H9 (cell line): ENCODE results near the gene FNDC3B. TPM values are rescaled to one million over a fixed set of nuclear protein-coding genes. Genes with fewer than 3 reads are reported as not detected.
A peak's percentile ranks its signal among the peaks of the same experiment; 100 is the strongest.

Experiments used
- DNase-seq: peaks from one replicate; pipeline ENCODE4 v3.0.0-alpha.2; 2017
- H2AFZ ChIP-seq: one replicate; pipeline ENCODE4 v1.6.1; 2013; ENCODE audit warnings: mild to moderate bottlenecking, low read length, control low read depth, moderate library complexity
- H2AK5ac ChIP-seq: 2 replicates; pipeline ENCODE4 v1.6.1; 2013; ENCODE audit warnings: low read length, control low read depth, mixed read lengths; ENCODE audit not compliant: insufficient read length
- H2BK120ac ChIP-seq: one replicate; pipeline ENCODE4 v1.6.1; 2013; ENCODE audit warnings: low read depth, mild to moderate bottlenecking, low read length, control low read depth, inconsistent platforms; ENCODE audit not compliant: poor library complexity, severe bottlenecking
- H2BK12ac ChIP-seq: 2 replicates; pipeline ENCODE4 v1.6.1; 2013; ENCODE audit warnings: low read length, control low read depth, mixed read lengths, low read depth; ENCODE audit not compliant: insufficient read length
- H2BK15ac ChIP-seq: 2 replicates; pipeline ENCODE4 v1.6.1; 2013; ENCODE audit warnings: low read depth, low read length, control low read depth
- H2BK20ac ChIP-seq: one replicate; pipeline ENCODE4 v1.6.1; 2013; ENCODE audit warnings: low read depth, mild to moderate bottlenecking, low read length, control low read depth, inconsistent platforms; ENCODE audit not compliant: poor library complexity, severe bottlenecking
- H2BK5ac ChIP-seq: 2 replicates; pipeline ENCODE4 v1.6.1; 2013; ENCODE audit warnings: low read length, control low read depth, mixed read lengths; ENCODE audit not compliant: insufficient read length
- H3K14ac ChIP-seq: 2 replicates; pipeline ENCODE4 v1.6.1; 2013; ENCODE audit warnings: low read length, control low read depth; ENCODE audit not compliant: insufficient read depth
- H3K18ac ChIP-seq: 2 replicates; pipeline ENCODE4 v1.6.1; 2013; ENCODE audit warnings: low read depth, mild to moderate bottlenecking, mixed read lengths, low read length, control low read depth; ENCODE audit not compliant: insufficient read length
- H3K23ac ChIP-seq: 2 replicates; pipeline ENCODE4 v1.6.1; 2013; ENCODE audit warnings: low read length, control low read depth, mixed read lengths, low read depth; ENCODE audit not compliant: insufficient read length
- H3K23me2 ChIP-seq: 2 replicates; pipeline ENCODE4 v1.6.1; 2013; ENCODE audit warnings: low read depth, mild to moderate bottlenecking, mixed read lengths, low read length, control low read depth; ENCODE audit not compliant: insufficient read length, poor library complexity, severe bottlenecking
- H3K27ac ChIP-seq: 2 replicates; pipeline ENCODE4 v1.5.1; 2013; ENCODE audit warnings: low read length, control low read depth, mixed read lengths, low read depth; ENCODE audit not compliant: insufficient read length
- H3K27me3 ChIP-seq: 2 replicates; pipeline ENCODE4 v1.6.1; 2013; ENCODE audit warnings: low read length, control low read depth, inconsistent platforms; ENCODE audit not compliant: insufficient read depth
- H3K4ac ChIP-seq: 2 replicates; pipeline ENCODE4 v1.6.1; 2013; ENCODE audit warnings: low read depth, mild to moderate bottlenecking, control low read depth, inconsistent platforms, low read length, moderate library complexity
- H3K4me1 ChIP-seq: 2 replicates; pipeline ENCODE4 v1.6.1; 2013; ENCODE audit warnings: low read length, control low read depth, inconsistent platforms; ENCODE audit not compliant: insufficient read depth
- H3K4me2 ChIP-seq: 2 replicates; pipeline ENCODE4 v1.6.1; 2013; ENCODE audit warnings: low read length, control low read depth, mixed read lengths; ENCODE audit not compliant: insufficient read length, insufficient read depth
- H3K56ac ChIP-seq: 2 replicates; pipeline ENCODE4 v1.6.1; 2013; ENCODE audit warnings: low read depth, mild to moderate bottlenecking, mixed read lengths, low read length, control low read depth; ENCODE audit not compliant: insufficient read length
- H3K79me1 ChIP-seq: 2 replicates; pipeline ENCODE4 v1.6.1; 2013; ENCODE audit warnings: low read depth, mild to moderate bottlenecking, moderate library complexity, low read length, control low read depth, inconsistent platforms; ENCODE audit not compliant: insufficient read depth, poor library complexity, severe bottlenecking
- H3K79me2 ChIP-seq: 2 replicates; pipeline ENCODE4 v1.6.1; 2013; ENCODE audit warnings: low read length, control low read depth, inconsistent platforms; ENCODE audit not compliant: insufficient read depth
- H3K9ac ChIP-seq: 2 replicates; pipeline ENCODE4 v1.6.1; 2013; ENCODE audit warnings: low read length, control low read depth, mixed read lengths; ENCODE audit not compliant: insufficient read length; ENCODE audit errors: extremely low read depth
- H3K9me3 ChIP-seq: one replicate; pipeline ENCODE4 v1.6.1; 2013; ENCODE audit warnings: low read depth, low read length, inconsistent platforms; ENCODE audit not compliant: control insufficient read depth
- H3T11ph ChIP-seq: one replicate; pipeline ENCODE4 v1.6.1; 2013; ENCODE audit warnings: mild to moderate bottlenecking, low read length, control low read depth, inconsistent platforms
- H4K20me1 ChIP-seq: one replicate; pipeline ENCODE4 v1.6.1; 2013; ENCODE audit not compliant: control insufficient read depth, insufficient read length, insufficient read depth
- H4K5ac ChIP-seq: 2 replicates; pipeline ENCODE4 v1.6.1; 2013; ENCODE audit warnings: low read depth, mild to moderate bottlenecking, mixed read lengths, low read length, control low read depth; ENCODE audit not compliant: insufficient read length
- H4K8ac ChIP-seq: replicated peaks from 2 replicates; pipeline ENCODE4 v1.6.1; 2013; ENCODE audit warnings: low read length, control low read depth, mixed read lengths, low read depth; ENCODE audit not compliant: insufficient read length
- H4K91ac ChIP-seq: 2 replicates; pipeline ENCODE4 v1.6.1; 2013; ENCODE audit warnings: low read depth, mild to moderate bottlenecking, moderate library complexity, mixed read lengths, low read length, control low read depth; ENCODE audit not compliant: insufficient read length
- H3K27ac Mint-ChIP-seq, 3 experiments: 2 replicates in 2 of 3; 3 replicates in 1 of 3; pipeline ENCODE4 v1.8.0; 2020 to 2021; ENCODE audit warnings: mixed read lengths in 3 of 3, mild to moderate bottlenecking in 1 of 3, moderate library complexity in 1 of 3
- H3K27me3 Mint-ChIP-seq: 2 replicates; pipeline ENCODE4 v1.8.0; 2021; ENCODE audit warnings: low read depth, mild to moderate bottlenecking, moderate library complexity, mixed read lengths
- H3K36me3 Mint-ChIP-seq, 3 experiments: 2 replicates in 2 of 3; 3 replicates in 1 of 3; pipeline ENCODE4 v1.8.0; 2020 to 2021; ENCODE audit warnings: low read depth in 3 of 3, mixed read lengths in 3 of 3; ENCODE audit not compliant: insufficient read depth in 1 of 3
- H3K4me1 Mint-ChIP-seq, 2 experiments: 2 replicates each; pipeline ENCODE4 v1.8.0; 2020; ENCODE audit warnings: mixed read lengths in 2 of 2
- H3K4me3 Mint-ChIP-seq, 2 experiments: 2 replicates in 1 of 2; 3 replicates in 1 of 2; pipeline ENCODE4 v1.8.0; 2020 to 2021; ENCODE audit warnings: mild to moderate bottlenecking in 2 of 2, mixed read lengths in 2 of 2, moderate library complexity in 1 of 2
- H3K9me3 Mint-ChIP-seq, 2 experiments: 2 replicates in 1 of 2; 3 replicates in 1 of 2; pipeline ENCODE4 v1.8.0; 2020; ENCODE audit warnings: mild to moderate bottlenecking in 2 of 2, mixed read lengths in 2 of 2, moderate library complexity in 1 of 2
- CTCF ChIP-seq: fragments of 200-600 bp; sonication (generic); conservative IDR thresholded peaks from 3 replicates; pipeline ENCODE4 v1.8.0; 2021; ENCODE audit warnings: antibody characterized with exemption, mild to moderate bottlenecking
- WGBS: extraction: QIAGEN DNeasy Blood & Tissue Kit; methylation state at CpG from one replicate; pipeline ENCODE4 v1.1.7; 2013; ENCODE audit warnings: missing lambda C conversion rate, low lambda C conversion rate, mixed read lengths; ENCODE audit not compliant: insufficient read length; ENCODE audit errors: extremely low coverage; 5-methylcytosine and 5-hydroxymethylcytosine counted together
- total RNA-seq: library from RNA; stranded (reverse); gene quantifications from 2 replicates; pipeline ENCODE4 v1.2.1, GENCODE V29; 2021

The FNDC3B gene
- total RNA-seq, 1 experiment from 2014 or later: 43.8 TPM

- no peak overlapping the region for H2BK20ac ChIP-seq
- H2BK15ac ChIP-seq: no peak overlapping the region
- no peak overlapping the region for H4K5ac ChIP-seq
- no peak overlapping the region for H2AFZ ChIP-seq
- H2AK5ac ChIP-seq: no peak overlapping the region
- peaks cover 12% of the 10 kb centered on the region for H3K4me1 ChIP-seq
- peaks cover 47 to 50% of the 10 kb centered on the region in 2 experiments for H3K4me1 Mint-ChIP-seq
- no peak overlapping the region for H4K91ac ChIP-seq
- H3K18ac ChIP-seq: no peak overlapping the region
- H3K4ac ChIP-seq: no peak overlapping the region
- no peak overlapping the region for H4K8ac ChIP-seq
- H3K23ac ChIP-seq: no peak overlapping the region
- peaks cover 10% of the 10 kb centered on the region; the same call in 1 of the 2 replicates for H3K79me2 ChIP-seq
- TF ChIP-seq CTCF: no peak
- no peak overlapping the region for H3K27ac ChIP-seq
- no peaks in the 10 kb centered on the region for H3K27me3 Mint-ChIP-seq
- no peaks in the 10 kb centered on the region for H3K79me1 ChIP-seq
- H3K27ac Mint-ChIP-seq: peak overlapping the region in 1 of 3 experiments; percentile 6; a peak in 3 of 7 replicates
- no CpG with 5 or more reads among the region's 1 CpG for WGBS
- no peak overlapping the region for H3K4me3 Mint-ChIP-seq
- no peaks in the 10 kb centered on the region for H3K9me3 ChIP-seq
- H3T11ph ChIP-seq: no peak overlapping the region
- no peaks in the 10 kb centered on the region for H3K9me3 Mint-ChIP-seq
- DNase-seq: no peak
- H3K23me2 ChIP-seq: no peaks in the 10 kb centered on the region
- H4K20me1 ChIP-seq: no peaks in the 10 kb centered on the region
- peaks cover 8 to 27% (median 9%) of the 10 kb centered on the region in 3 experiments for H3K36me3 Mint-ChIP-seq
- H3K4me2 ChIP-seq: no peak overlapping the region
- H3K56ac ChIP-seq: no peak overlapping the region
- no peak overlapping the region for H2BK5ac ChIP-seq
- no peaks in the 10 kb centered on the region for H3K27me3 ChIP-seq
- no peak overlapping the region for H2BK12ac ChIP-seq
- no peak overlapping the region for H2BK120ac ChIP-seq
- no peak overlapping the region for H3K9ac ChIP-seq
- H3K14ac ChIP-seq: no peak overlapping the region
These were observed 92.4 kb downstream of the FNDC3B start for GRCh38 chr3:172131746-172132145.
